ENCODE data around the gene COG2. TPM values are rescaled to one million over a fixed set of nuclear protein-coding genes. Genes with fewer than 3 reads are reported as not detected.
A peak's percentile ranks its signal among the peaks of the same experiment; 100 is the strongest.

COG2 gene
- polyA plus RNA-seq, 1 donor from 2014 or later = 31.8 TPM

DNA sequence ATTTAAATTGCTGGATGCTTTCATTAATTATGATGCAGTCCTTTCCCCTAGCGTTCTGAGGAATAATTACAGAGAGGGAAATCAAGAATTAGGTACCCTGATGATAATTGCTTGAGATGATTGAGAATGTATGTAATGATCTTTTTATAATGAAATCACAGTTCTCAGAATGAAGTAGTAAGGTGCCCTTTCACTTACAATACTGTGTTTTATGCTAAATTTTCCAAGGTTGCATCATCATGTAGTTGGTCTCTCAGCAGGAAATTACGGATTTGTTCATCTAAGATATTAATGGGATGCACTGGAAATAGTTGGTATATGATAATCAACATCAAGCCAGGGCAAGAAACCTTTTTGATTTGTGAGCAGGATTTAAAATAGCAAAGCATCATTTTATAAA, 37.5 kb downstream of the COG2 start:
- Mint-ChIP-seq H3K9me3 (peaks cover 0 to 4% (median 0%) of the 10 kb centered on the region in 3 donors), H3K4me1 (no peaks in the 10 kb centered on the region), H3K4me3 (no peak overlapping the region), H3K27ac (no peak overlapping the region), H3K27me3 (no peaks in the 10 kb centered on the region), H3K36me3 (peaks cover 15% of the 10 kb centered on the region)

DNA sequence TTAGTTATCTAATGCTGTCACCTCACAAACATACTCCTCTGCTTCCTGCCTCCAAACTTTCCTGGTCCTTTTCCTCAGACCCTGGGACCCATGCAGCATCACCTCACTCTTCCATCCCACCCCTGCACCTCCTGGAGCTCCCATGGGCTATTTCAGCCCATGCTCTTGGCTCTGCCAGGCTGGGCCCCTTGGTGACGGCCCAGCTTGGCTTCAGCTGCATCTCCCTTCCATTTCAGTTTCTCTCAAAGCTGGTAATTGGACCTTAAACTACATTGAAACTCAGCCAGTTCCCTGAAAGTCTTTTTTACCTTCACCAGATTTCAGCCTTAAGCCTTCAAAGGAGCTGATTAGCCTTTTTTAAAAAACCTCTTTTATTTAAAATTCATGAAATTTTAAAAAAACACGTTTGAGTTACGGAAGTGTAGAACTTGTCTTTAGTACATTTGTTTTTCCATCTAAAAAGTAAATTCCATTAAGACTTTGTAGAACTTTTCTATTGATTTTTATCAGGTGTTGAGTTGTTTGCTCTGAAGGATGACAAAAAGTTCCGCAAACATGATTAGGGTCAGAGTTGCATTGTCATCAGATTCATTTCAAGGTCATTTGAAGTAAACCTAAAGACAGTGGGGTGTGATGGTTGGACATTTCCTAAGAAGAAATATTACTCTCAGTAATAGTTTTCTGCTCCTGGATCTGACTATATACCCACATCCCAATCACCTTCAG, 38.2 kb downstream of the COG2 start:
- H3K27me3 Mint-ChIP-seq = no peaks in the 10 kb centered on the region
- H3K4me1 Mint-ChIP-seq = no peaks in the 10 kb centered on the region
- H3K9me3 Mint-ChIP-seq = peaks cover 0 to 4% (median 0%) of the 10 kb centered on the region in 3 donors
- H3K4me3 Mint-ChIP-seq = peak overlapping the region in 1 of 4 donors; percentile 12
- no peak overlapping the region for H3K27ac Mint-ChIP-seq
- H3K36me3 Mint-ChIP-seq = peaks cover 15% of the 10 kb centered on the region

DNA sequence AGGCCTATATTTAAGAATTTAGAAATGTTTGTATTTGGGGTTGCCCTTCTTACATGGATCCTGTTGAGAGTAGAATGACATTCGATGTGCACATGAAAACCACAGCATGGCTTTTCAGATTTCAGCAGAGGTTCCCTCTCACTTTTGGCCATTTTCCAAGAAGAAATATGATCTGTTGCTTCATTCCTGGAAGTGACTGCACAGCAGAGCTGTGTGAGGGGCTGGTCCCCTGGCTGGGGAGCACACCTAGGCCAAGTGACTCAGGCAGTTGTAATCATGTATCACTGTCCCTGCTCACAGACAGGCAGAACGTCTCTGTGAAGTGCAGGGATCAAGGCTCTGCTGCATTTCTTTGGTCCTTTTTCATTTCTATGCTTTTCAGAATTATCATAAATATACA, 39.3 kb downstream of the COG2 start:
- Mint-ChIP-seq H3K27me3 (no peaks in the 10 kb centered on the region), H3K27ac (no peak overlapping the region), H3K4me3 (no peak overlapping the region), H3K9me3 (no peaks in the 10 kb centered on the region), H3K4me1 (no peaks in the 10 kb centered on the region), H3K36me3 (peaks cover 11% of the 10 kb centered on the region)

DNA sequence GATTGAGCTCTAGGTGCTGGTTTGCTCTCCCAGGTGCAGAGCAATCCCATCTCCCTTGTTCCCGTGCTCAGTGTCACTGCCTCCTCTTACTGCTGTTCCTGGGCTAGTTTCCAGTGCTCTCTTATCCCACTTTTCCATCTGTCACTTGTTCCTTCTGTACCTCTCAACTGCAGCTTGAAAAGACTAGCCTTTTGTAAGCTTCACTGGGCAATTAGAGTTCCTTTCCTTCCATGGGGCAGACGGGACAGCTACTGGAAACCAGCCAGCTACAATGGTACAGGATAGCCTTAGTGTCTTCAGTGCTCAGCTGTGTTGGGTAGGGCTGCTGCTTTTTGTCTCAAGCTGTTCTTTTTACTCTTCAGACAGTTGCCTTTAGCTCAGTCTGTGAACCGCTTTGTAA, 40.0 kb downstream of the COG2 start:
- H3K9me3 Mint-ChIP-seq = no peaks in the 10 kb centered on the region
- no peak overlapping the region for H3K4me3 Mint-ChIP-seq
- H3K27ac Mint-ChIP-seq = no peak overlapping the region
- no peaks in the 10 kb centered on the region for H3K27me3 Mint-ChIP-seq
- H3K4me1 Mint-ChIP-seq = no peaks in the 10 kb centered on the region
- peaks cover 11% of the 10 kb centered on the region for H3K36me3 Mint-ChIP-seq

DNA sequence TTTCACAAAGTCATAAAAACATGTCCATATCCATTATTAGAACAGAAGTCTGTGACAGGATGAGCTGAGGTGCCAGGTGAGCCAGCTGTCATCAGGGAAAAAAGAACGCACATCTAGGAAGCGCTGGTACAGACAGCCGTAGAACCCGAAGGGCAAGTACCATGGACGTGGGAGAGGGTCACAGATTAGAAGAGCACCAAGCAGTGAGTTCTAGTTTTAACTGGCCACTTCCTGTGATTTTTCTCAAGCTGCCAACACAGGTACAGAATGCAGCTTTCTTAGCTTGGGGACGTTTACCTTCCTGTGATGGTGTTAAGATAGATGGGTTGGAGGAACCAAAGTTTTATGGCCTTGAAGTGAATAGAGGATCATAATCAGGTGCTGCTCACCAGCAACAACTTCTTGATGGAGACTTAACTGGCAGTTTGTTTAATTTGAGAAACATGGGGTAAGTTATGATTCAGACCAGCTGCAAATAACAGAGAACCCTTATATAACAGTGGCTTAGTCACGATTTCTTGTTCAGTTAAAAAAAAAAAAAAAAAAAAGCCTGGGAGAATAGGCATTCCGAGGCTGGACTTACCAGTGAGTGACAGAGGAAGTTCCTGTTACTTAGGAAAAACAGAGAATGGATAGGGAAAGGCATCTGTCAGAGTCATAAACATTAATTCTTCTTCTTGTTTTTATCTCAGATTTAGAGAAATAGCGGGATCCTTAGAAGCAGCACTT, 40.8 kb downstream of the COG2 start:
- Mint-ChIP-seq H3K4me3 (no peak overlapping the region), H3K9me3 (no peaks in the 10 kb centered on the region), H3K27ac (peak overlapping the region in 1 of 3 donors; percentile 63), H3K4me1 (no peaks in the 10 kb centered on the region), H3K36me3 (peaks cover 11% of the 10 kb centered on the region), H3K27me3 (no peaks in the 10 kb centered on the region)

DNA sequence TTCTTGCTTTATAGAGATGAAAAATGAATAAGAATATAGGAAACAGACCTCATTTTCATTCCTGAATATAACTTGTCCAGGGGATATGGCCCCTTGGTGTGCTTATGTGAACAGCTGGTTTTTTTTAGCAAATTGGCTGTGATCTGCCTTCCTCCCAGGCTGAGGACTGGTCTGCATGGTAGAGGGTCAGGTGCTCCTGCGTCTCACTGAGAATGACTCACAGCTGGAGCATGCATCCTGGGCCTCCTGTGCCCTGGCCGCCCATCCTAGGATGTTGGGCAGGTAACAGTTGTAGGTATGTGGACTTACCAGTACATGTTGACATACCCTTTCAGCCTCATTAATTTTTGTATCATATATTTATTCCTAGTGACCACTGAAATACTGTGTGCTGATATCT, 41.9 kb downstream of the COG2 start:
- Mint-ChIP-seq H3K9me3 (no peaks in the 10 kb centered on the region), H3K4me3 (no peak overlapping the region), H3K27me3 (no peaks in the 10 kb centered on the region), H3K27ac (no peak overlapping the region), H3K36me3 (peaks cover 5% of the 10 kb centered on the region), H3K4me1 (no peaks in the 10 kb centered on the region)

DNA sequence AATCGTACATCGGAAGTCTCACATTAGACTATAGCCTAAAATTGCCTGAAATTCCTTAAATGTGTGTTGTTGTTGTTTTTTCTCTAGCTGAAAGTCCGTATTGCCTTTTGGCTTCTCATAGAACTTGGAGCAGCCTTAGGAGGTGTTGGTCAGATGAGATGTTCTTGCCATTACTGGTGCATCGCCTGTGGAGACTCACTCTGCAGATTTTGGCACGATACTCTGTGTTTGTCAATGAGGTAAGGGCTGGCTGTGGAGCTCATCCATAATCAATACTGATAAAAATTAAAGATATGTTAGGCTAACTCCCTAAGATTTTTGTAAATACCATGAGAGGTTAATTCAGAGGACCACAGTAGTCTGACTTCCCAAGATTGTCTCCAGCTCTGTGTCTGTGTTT, 42.7 kb downstream of the COG2 start:
- Mint-ChIP-seq H3K36me3 (no peaks in the 10 kb centered on the region), H3K27me3 (no peaks in the 10 kb centered on the region), H3K27ac (peak overlapping the region in 1 of 3 donors; percentile 69)

DNA sequence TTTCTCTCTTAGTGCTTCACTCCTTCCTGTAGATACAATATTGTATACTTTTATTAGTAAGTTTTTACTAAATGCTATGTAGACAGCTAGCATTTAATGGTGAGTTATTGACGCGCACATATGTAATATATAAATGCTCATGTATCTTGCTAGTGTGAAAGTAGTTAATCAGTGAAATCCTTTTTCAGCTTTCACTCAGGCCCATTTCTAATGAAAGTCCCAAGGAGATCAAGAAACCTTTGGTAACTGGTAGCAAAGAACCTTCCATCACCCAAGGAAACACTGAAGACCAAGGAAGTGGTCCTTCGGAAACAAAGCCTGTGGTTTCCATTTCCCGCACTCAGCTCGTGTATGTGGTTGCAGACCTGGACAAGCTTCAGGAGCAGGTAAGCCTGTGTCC, 44.5 kb downstream of the COG2 start:
- peaks cover 2% of the 10 kb centered on the region for H3K36me3 Mint-ChIP-seq

More for the DNA sequence above, 42.7 kb downstream of the COG2 start:
- Mint-ChIP-seq H3K4me1 (no peaks in the 10 kb centered on the region), H3K4me3 (no peak overlapping the region), H3K9me3 (no peaks in the 10 kb centered on the region)

DNA sequence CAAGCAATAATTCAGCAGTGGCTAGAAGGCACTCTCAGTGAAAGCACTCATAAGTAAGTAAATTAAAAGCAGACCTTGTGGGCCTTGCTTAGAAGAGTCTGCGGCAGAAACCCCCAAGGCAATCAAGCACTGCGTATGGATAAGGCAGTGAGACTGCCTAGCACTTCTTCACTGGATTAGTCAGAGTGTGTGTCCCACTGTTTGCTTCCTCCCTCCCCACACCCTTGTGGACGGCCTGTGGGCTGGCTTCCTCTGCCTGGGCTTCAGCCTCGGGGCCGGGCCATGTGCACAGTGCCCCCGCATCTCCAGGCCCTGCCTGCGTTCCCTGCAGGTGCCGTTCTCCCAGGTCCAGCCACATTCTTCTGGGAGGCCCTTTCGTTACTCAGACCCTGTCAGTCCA, 47.8 kb downstream of the COG2 start:
- Mint-ChIP-seq H3K9me3 (no peaks in the 10 kb centered on the region), H3K27me3 (no peaks in the 10 kb centered on the region), H3K4me1 (no peaks in the 10 kb centered on the region), H3K27ac (peak overlapping the region in 1 of 3 donors; percentile 7), H3K36me3 (peaks cover 7% of the 10 kb centered on the region), H3K4me3 (no peak overlapping the region)

More for the DNA sequence above, 44.5 kb downstream of the COG2 start:
- H3K27me3 Mint-ChIP-seq = no peaks in the 10 kb centered on the region
- H3K9me3 Mint-ChIP-seq = no peaks in the 10 kb centered on the region
- no peaks in the 10 kb centered on the region for H3K4me1 Mint-ChIP-seq
- H3K27ac Mint-ChIP-seq = no peak overlapping the region
- H3K4me3 Mint-ChIP-seq = no peak overlapping the region

DNA sequence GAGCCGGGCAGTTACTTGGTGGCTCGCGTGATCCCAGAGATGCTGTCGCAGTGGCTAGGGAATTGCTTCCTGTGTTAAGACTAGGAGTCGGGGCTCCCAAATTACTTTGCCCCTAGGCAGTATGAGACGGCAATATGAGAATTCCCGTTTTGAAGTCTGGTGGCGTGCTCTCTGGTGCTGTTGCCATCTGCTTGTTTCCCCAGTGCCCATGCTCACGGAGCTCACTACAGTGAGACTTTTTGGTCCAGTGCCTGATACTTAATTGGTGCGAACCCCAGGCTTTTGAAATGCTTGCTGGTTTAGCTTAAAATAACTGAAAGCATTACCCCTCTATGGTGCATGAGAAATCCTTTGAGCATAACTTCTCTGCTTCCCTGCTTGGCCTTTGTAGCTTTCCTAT, 49.3 kb downstream of the COG2 start:
- Mint-ChIP-seq H3K9me3 (no peaks in the 10 kb centered on the region), H3K36me3 (peaks cover 7% of the 10 kb centered on the region), H3K4me3 (no peak overlapping the region), H3K27me3 (no peaks in the 10 kb centered on the region), H3K4me1 (no peaks in the 10 kb centered on the region), H3K27ac (no peak overlapping the region)

DNA sequence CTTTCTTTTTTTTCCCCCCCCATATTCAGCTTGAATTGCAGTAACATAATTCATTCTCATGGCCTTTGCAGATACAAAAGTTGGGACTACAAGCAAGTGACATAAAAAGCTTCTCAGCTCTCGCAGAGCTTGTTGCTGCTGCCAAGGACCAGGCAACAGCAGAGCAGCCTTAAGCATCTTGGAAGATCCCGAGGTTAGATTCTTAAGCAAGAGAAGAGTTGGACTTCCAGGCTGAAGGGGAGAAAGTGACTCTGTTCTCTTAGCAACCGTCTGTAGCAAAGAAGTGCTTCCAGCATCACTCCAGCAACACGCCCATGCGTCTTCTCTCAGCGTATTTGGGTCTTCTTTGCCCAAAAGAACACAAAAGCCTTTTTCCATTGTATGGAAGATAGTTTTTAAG, 50.9 kb downstream of the COG2 start:
- H3K27me3 Mint-ChIP-seq = no peaks in the 10 kb centered on the region
- no peaks in the 10 kb centered on the region for H3K9me3 Mint-ChIP-seq
- no peak overlapping the region for H3K4me3 Mint-ChIP-seq
- no peak overlapping the region for H3K27ac Mint-ChIP-seq
- H3K36me3 Mint-ChIP-seq = peaks cover 7% of the 10 kb centered on the region
- H3K4me1 Mint-ChIP-seq = no peaks in the 10 kb centered on the region

DNA sequence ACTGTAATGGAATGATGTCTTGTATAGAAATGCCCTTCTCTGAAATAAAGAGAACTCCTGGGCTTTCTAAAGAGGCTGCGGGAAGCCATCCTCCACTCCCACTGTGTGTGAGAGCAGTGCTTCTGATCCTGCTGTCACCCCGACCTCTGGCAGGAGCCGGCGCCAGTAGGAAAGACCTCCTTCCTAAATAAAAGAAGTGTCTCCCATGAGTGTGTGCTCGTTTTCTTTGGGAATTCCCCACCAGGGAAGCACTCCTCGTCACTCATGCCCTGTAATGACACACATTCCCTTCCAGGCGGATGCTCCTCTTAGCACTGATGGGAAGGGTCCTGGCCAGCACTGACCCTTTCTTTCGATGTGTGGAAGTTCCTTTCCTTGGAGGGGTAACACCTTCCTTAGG, 51.5 kb downstream of the COG2 start:
- H3K36me3 Mint-ChIP-seq = peaks cover 7% of the 10 kb centered on the region
- no peaks in the 10 kb centered on the region for H3K9me3 Mint-ChIP-seq

DNA sequence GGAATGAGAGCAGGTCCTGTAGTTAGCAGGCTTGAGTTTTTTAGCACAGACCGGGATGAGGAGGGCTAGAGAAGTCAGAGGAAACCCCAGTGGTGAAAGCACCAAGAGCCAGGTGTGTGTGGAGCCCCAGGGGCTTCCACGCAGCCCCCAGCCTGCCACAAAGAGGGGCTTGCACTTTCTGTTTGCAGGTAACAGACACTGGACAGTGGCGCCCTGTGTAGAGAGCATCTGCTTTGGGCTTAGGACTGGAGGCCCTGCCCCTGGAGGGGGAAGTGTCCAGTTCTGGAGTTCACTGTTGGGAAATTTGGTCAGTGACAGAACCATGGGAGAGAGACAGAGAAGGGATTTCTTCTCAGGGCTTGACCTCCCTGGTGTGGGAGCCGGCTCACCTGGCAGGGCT, 52.2 kb downstream of the COG2 start:
- Mint-ChIP-seq H3K9me3 (no peaks in the 10 kb centered on the region), H3K36me3 (peaks cover 7% of the 10 kb centered on the region), H3K4me3 (no peak overlapping the region), H3K27ac (peak overlapping the region in 1 of 3 donors; percentile 62), H3K27me3 (no peaks in the 10 kb centered on the region), H3K4me1 (no peaks in the 10 kb centered on the region)

More for the DNA sequence above, 51.5 kb downstream of the COG2 start:
- no peaks in the 10 kb centered on the region for H3K4me1 Mint-ChIP-seq
- no peaks in the 10 kb centered on the region for H3K27me3 Mint-ChIP-seq
- H3K4me3 Mint-ChIP-seq = no peak overlapping the region
- no peak overlapping the region for H3K27ac Mint-ChIP-seq

DNA sequence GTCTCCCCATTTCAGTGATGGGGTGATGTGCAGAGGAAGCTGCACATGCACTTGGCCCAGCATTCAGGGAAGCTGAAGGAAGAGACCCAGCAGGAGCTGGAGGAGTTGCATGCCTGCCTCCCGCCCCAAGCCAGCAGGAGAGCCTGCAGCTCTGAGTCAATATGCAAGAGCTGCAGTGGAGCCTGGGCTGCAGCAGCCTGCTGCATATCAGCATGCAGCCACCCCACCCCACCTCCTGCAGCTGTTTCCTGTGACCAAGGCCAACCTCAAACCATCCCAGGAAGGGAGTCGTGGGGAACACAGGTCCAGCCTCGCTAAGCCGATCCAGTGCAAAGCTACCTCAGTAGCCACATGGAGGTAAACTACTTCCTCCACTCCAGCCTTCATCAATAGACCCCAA, 52.7 kb downstream of the COG2 start:
- peak overlapping the region in 1 of 3 donors; percentile 62 for H3K27ac Mint-ChIP-seq
- no peaks in the 10 kb centered on the region for H3K9me3 Mint-ChIP-seq
- H3K4me1 Mint-ChIP-seq = no peaks in the 10 kb centered on the region
- no peak overlapping the region for H3K4me3 Mint-ChIP-seq
- no peaks in the 10 kb centered on the region for H3K27me3 Mint-ChIP-seq
- peaks cover 7% of the 10 kb centered on the region for H3K36me3 Mint-ChIP-seq

DNA sequence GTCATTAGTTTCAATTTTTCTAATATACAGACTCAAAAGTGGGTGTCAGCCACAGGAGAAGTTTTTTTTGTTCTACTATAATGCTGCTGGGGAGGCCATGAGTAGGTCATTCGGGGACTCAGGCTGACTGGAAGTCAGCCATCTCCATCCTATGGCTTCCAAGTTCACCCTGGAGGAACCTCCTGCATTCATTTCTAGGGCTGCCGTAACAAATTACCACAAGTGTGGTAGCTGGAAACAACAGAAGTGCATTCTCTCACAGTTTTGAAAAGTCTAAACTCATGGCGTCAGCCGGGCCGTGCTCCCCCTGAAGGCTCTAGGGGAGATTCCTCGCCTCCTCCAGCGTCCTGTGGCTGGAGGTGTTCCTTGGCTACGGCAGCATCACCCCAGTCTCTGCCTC, 53.9 kb downstream of the COG2 start:
- H3K27me3 Mint-ChIP-seq = no peaks in the 10 kb centered on the region
- no peaks in the 10 kb centered on the region for H3K9me3 Mint-ChIP-seq
- H3K27ac Mint-ChIP-seq = no peak overlapping the region
- no peak overlapping the region for H3K4me3 Mint-ChIP-seq
- peaks cover 5% of the 10 kb centered on the region for H3K36me3 Mint-ChIP-seq
- no peaks in the 10 kb centered on the region for H3K4me1 Mint-ChIP-seq

Data from IgD-negative memory B cell (primary cell).